ENCODE measurements around the gene PCDHGB7. TPM values are rescaled to one million over a fixed set of nuclear protein-coding genes. Genes with fewer than 3 reads are reported as not detected.

PCDHGB7 gene
- total and polyA plus RNA-seq, 2 donors (not counting 1 experiment from before 2014, with no cell fraction given) = 0.12 to 2.2 TPM

DNA sequence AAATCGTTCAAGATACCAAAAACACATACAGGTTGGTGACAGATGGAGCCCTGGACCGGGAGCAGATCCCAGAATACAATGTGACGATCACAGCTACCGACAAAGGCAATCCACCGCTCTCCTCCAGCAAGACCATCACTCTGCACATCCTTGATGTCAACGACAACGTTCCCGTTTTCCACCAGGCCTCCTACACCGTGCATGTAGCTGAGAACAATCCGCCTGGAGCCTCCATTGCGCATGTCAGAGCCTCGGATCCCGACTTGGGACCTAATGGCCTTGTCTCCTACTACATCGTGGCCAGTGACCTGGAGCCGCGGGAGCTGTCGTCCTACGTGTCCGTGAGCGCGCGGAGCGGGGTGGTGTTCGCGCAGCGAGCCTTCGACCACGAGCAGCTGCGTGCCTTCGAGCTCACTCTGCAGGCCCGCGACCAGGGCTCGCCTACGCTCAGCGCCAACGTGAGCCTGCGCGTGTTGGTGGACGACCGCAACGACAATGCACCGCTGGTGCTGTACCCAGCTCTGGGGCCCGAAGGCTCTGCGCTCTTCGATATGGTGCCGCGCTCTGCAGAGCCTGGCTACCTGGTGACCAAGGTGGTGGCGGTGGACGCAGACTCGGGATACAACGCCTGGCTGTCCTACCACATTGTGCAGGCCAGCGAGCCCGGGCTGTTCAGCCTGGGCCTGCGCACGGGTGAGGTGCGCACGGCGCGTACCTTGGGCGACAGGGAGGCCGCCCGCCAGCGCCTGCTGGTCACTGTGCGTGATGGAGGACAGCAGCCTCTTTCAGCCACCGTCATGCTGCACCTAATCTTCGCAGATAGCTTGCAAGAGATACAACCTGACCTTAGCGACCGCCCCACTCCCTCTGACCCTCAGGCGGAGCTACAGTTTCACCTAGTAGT lies 45.7 kb upstream of the PCDHGB7 start:
- no peak for DNase-seq
- Histone ChIP-seq H3K36me3 (replicated peaks in 1 of 2; ENCODE audit: control extremely low read depth in 1 of 2, control insufficient read depth in 1 of 2, extremely low read depth in 1 of 2, insufficient read depth in 2 of 2, low read length in 1 of 2) (no peaks in the 10 kb centered on the region), H3K27me3 (replicated peaks in 1 of 4; ENCODE audit: control extremely low read depth in 1 of 4, control insufficient read depth in 3 of 4, insufficient read depth in 4 of 4, low read length in 3 of 4) (peaks cover 0 to 57% (median 34%) of the 10 kb centered on the region in 4 experiments), H3K79me2 (ENCODE audit: control insufficient read depth, insufficient read depth, low read length) (no peaks in the 10 kb centered on the region), H3K4me1 (ENCODE audit: control insufficient read depth in 2 of 2, insufficient read depth in 2 of 2, low read length in 2 of 2) (peaks cover 0 to 5% of the 10 kb centered on the region in 2 donors), H3K9me3 (ENCODE audit: control extremely low read depth in 1 of 3, control insufficient read depth in 2 of 3, insufficient read depth in 1 of 3, low read length in 2 of 3) (peaks cover 1 to 64% (median 47%) of the 10 kb centered on the region in 3 donors), H2AFZ (ENCODE audit: insufficient read depth, low read depth, low read length, poor library complexity, severe bottlenecking) (no peak overlapping the region), H3K4me2 (replicated peaks; ENCODE audit: low read depth, low read length, poor library complexity, severe bottlenecking) (no peak overlapping the region), H3K9ac (ENCODE audit: low read length) (no peak overlapping the region), H3K27ac (ENCODE audit: low read length in 2 of 2) (no peak overlapping the region), H3K4me3 (ENCODE audit: control extremely low read depth in 1 of 5, extremely low read depth in 1 of 5, insufficient read depth in 1 of 5, low read depth in 2 of 5, low read length in 4 of 5) (no peak overlapping the region), H4K20me1 (ENCODE audit: control insufficient read depth, insufficient read depth, low read length, poor library complexity, severe bottlenecking) (no peaks in the 10 kb centered on the region)
- Mint-ChIP-seq H3K4me1 (peaks cover 8% of the 10 kb centered on the region), H3K27ac (no peak overlapping the region), H3K9me3 (ENCODE audit: insufficient read depth) (peaks cover 12% of the 10 kb centered on the region), H3K4me3 (no peak overlapping the region), H3K27me3 (peaks cover 55% of the 10 kb centered on the region)
- ATAC-seq (ENCODE audit: low read depth) = no peak
- TF ChIP-seq CTCF (IDR thresholded peaks at IDR 0.05) (no peak), EZH2 (IDR thresholded peaks at IDR 0.05; ENCODE audit: borderline replicate concordance, insufficient read depth, low read depth, low read length, poor library complexity, severe bottlenecking) (no peak)
- POLR2A ChIA-PET = no interaction called here
- intact Hi-C loops (cut with micrococcal nuclease) = no loop called here
- CTCF ChIA-PET = interaction anchor here (0.7 to 3.0 kb wide), 4 partner anchors 108 to 186 kb away, joined by 3 to 17 read pairs (median 3); no protein-coding TSS in a partner anchor
- WGBS (ENCODE audit: insufficient coverage) = 54% methylated on average over 68 of the region's 69 CpGs

Measured in B cell (primary cell).